Memory B cell (primary cell): ENCODE measurements around the gene ZNF324.
A peak's percentile ranks its signal among the peaks of the same experiment; 100 is the strongest.
"Not testable (repeated sequence)": the region's sequence is repeated elsewhere in the genome, so short reads cannot be mapped to it uniquely, and the experiment has no call there.

Experiments used
- ATAC-seq: fragments of 150-1000 bp; cut with Tn5 transposase; 2 replicates; pipeline ENCODE4 v1.10.0; 2021; ENCODE audit warnings: low read depth, mild to moderate bottlenecking, moderate library complexity
- DNase-seq, 2 donors: peaks; one replicate each; pipeline ENCODE4 v3.0.0; 2022; ENCODE audit warnings: low spot score in 2 of 2
- H3K27ac Mint-ChIP-seq: one replicate; pipeline ENCODE4 v1.8.0; 2022; ENCODE audit warnings: mild to moderate bottlenecking, moderate library complexity, mixed read lengths
- H3K27me3 Mint-ChIP-seq: one replicate; pipeline ENCODE4 v1.8.0; 2022; ENCODE audit warnings: mixed read lengths
- H3K36me3 Mint-ChIP-seq: one replicate; pipeline ENCODE4 v1.8.0; 2022; ENCODE audit warnings: mild to moderate bottlenecking, mixed read lengths
- H3K4me1 Mint-ChIP-seq: one replicate; pipeline ENCODE4 v1.8.0; 2022; ENCODE audit warnings: mixed read lengths
- H3K4me3 Mint-ChIP-seq: one replicate; pipeline ENCODE4 v1.8.0; 2022; ENCODE audit warnings: mild to moderate bottlenecking, moderate library complexity, mixed read lengths
- H3K9me3 Mint-ChIP-seq: one replicate; pipeline ENCODE4 v1.8.0; 2022; ENCODE audit warnings: mixed read lengths

The ZNF324 gene

DNA sequence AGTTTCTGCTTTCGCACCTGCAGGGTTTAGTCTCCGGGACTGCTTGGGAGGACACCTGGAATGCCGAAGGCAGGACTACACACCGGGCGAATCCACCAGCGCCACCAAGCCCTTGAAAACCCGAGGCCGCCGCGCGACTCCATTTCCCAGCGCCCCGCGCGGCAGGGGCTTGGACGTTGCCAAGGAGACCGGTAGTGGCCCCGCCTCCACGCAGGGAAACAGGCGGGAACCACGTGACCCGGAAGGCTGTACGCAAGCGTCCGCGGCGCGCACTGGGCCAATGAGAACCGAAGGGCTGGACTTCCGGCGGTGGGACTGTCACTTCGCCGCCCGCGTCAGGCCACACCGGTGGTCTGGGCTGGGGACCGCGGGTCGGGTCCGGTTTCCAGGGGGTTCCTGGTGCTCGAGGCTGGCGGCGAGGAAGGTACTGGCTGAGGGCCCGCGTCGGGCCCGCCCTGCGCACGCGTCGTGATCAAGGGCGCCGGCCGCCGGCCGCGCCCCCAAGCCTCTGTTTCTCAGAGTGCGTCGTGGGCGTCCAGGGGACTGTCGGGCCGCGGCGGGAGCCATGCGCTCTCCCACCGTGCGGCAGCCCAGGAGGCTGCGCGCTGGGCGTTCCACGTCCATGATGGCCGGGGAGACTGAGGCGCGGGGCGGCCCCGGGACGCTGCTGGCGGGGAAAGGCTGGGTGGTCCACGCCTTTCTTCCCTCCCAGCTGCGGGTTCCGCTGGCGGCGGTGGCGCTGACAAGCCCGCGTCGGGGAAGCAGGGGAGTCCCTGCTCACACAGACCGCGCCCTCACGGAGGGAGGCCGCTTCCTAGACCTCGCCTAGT is at the start of gene ZNF324:
Gene ZNF324, plus strand, starts transcription at position 321 of the 830 bp plus-strand sequence. CDS start 2,106 bp downstream, outside the sequence.
- ATAC-seq (peak; percentile 97), DNase-seq (peak; percentile 93 to 95)
- Mint-ChIP-seq H3K36me3 (peaks cover 7% of the 10 kb centered on the region), H3K4me3 (peak within 1 kb of the TSS; percentile 85), H3K9me3 (no peaks in the 10 kb centered on the region), H3K27me3 (no peaks in the 10 kb centered on the region), H3K4me1 (peaks cover 13% of the 10 kb centered on the region), H3K27ac (peak within 1 kb of the TSS; percentile 85)

DNA sequence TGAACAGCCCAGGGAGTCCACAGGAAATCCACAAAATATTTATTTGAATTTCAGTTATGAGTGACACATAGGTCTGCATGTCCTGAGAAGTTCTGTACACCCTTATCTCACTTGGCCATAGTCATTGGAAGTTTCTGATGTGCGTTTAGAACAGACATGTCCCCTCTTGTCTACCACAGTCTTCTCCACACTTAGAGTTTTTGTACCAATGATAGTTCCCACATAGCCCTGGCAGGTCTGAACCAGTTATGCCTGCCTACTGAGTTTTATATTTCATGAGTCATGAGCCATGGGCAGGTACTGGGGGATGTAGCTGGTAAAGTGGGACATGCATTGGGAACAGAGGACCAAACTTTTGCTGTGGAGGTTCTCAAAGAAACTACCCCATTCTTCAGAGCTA is 38.3 kb upstream of the ZNF324 start:
- DNase-seq (no peak), ATAC-seq (no peak)
- H3K36me3 Mint-ChIP-seq: peaks cover 12% of the 10 kb centered on the region

DNA sequence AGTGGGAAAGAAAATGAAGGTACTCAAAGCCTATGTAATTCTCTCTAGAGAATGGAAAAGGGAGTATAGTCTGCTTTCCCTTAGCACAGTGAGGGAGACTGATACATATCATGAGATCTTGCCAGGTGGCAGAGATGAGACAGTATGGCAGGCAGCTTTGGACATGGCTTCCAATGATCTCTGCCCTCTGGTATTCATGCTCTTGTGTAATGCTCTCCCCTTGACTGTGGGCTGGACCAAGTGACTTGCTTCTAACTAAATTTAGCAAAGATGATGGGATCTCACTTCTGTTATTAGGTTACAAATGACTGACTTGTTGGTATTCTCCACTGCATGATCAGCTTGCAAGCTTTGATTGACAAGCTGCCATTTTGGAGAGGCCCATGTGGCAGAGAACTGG is 37.1 kb upstream of the ZNF324 start:
- Mint-ChIP-seq H3K27ac (no peak overlapping the region), H3K36me3 (peaks cover 22% of the 10 kb centered on the region), H3K9me3 (peaks cover 14% of the 10 kb centered on the region), H3K27me3 (no peaks in the 10 kb centered on the region), H3K4me3 (no peak overlapping the region), H3K4me1 (no peaks in the 10 kb centered on the region)
- ATAC-seq (no peak), DNase-seq (no peak)

More for the DNA sequence above, 38.3 kb upstream of the ZNF324 start:
- H3K4me3 Mint-ChIP-seq: no peak overlapping the region
- H3K27ac Mint-ChIP-seq: no peak overlapping the region
- no peaks in the 10 kb centered on the region for H3K4me1 Mint-ChIP-seq
- peaks cover 16% of the 10 kb centered on the region for H3K9me3 Mint-ChIP-seq
- no peaks in the 10 kb centered on the region for H3K27me3 Mint-ChIP-seq

DNA sequence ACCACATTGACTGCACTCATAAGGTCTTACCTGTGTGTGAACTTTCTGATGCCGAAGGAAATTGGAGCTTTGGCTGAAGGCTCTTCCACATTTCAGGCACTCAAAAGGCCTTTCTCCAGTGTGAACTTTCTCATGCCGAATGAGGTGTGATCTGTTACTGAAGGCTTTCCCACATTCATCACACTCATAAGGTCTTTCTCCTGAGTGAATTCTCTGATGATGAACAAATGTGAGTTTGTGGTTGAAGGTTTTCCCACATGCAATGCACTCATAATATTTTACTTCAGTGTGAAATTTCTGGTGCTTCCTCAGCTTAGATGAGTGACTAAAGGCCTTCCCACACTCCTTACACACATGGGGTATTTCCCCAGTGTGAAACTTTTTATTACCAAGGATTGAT is 32.7 kb upstream of the ZNF324 start:
- Mint-ChIP-seq H3K4me1 (peaks cover 11% of the 10 kb centered on the region), H3K36me3 (peaks cover 49% of the 10 kb centered on the region), H3K27ac (no peak overlapping the region), H3K4me3 (no peak overlapping the region), H3K27me3 (no peaks in the 10 kb centered on the region), H3K9me3 (peaks cover 21% of the 10 kb centered on the region)
- DNase-seq: no peak
- ATAC-seq: no peak

DNA sequence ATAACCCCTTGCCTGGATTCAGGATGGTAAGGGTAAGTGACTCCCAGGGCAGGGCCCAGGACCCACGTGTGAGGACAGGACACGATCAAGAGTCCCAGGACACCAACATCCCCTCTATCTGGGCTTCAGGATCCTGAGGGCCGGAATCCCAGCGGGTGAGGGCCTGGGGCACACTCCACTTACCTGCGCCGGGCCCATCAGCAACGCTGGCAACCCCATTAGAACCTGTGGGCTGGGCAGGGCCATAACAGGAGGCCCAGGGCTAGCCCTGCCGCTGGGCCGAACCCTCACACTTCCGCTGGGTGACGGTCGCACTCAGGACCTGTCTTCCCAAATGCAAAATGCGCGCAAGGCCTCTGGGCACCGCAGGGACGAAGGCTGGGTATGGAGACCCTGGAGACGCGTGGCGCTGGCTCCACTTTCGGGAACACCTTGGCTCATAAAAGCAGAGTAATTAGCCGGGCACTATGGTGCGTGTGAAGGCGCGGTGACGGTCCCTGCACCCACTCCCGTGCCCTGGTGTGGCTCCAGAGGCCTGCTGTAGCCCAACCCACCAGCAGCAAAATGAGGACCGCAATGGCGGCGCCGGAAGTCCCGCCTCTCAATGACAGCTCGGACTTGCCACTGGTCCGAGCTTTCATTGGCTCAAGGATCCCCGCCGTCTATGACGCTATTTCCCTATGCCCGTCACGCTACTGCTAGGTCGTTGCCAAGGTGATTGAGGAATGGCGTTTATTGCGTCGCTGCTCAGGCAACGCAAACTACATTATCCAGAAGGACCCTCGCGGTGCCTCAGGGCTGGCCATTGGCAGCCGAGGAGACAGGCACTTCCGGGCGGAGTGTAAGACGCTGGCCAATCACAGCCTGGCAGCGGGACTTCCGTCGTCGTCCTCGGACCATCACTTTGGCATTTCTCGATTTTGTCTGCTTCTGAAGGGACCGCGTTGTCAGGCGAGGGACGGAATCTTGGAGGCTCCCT is 27.0 kb upstream of the ZNF324 start, which contains the start of gene ZNF132:
Gene ZNF132, minus strand, starts transcription at position 578 of the 979 bp plus-strand sequence. Its CDS starts 332 bp downstream, at position 246.
- ATAC-seq (peak; percentile 96), DNase-seq (peak; percentile 82 to 91)
- H3K36me3 Mint-ChIP-seq: peaks cover 42% of the 10 kb centered on the region
- peaks cover 18% of the 10 kb centered on the region for H3K4me1 Mint-ChIP-seq
- peak within 1 kb of the TSS; percentile 96 for H3K27ac Mint-ChIP-seq
- peak within 1 kb of the TSS; percentile 99 for H3K4me3 Mint-ChIP-seq
- peaks cover 2% of the 10 kb centered on the region for H3K27me3 Mint-ChIP-seq
- H3K9me3 Mint-ChIP-seq: peaks cover 27% of the 10 kb centered on the region

DNA sequence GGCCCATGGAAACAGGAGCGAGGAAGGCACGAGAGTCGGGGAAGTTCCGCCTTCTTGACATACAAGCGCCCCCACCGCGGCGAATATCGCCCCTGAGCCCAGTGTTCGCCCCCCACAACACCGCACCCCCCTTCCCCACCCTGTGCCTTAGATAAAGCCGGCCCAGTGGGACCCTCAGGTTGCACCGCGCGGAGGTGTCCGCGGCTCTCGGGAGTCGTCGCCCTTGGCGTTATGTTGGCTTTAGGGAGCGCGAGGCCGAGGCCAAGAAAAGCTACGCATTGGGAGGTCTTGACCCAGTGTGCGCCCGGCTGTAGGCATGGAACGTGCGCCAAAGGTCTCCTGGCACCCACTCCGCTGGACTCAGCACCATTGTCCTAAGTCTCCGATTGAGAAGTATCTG is 26.3 kb upstream of the ZNF324 start:
- peaks cover 25% of the 10 kb centered on the region for H3K9me3 Mint-ChIP-seq
- H3K36me3 Mint-ChIP-seq: peaks cover 35% of the 10 kb centered on the region
- ATAC-seq (no peak), DNase-seq (no peak)
- peaks cover 18% of the 10 kb centered on the region for H3K4me1 Mint-ChIP-seq
- H3K27ac Mint-ChIP-seq: peak overlapping the region; percentile 96
- peaks cover 2% of the 10 kb centered on the region for H3K27me3 Mint-ChIP-seq
- H3K4me3 Mint-ChIP-seq: peak overlapping the region; percentile 99

DNA sequence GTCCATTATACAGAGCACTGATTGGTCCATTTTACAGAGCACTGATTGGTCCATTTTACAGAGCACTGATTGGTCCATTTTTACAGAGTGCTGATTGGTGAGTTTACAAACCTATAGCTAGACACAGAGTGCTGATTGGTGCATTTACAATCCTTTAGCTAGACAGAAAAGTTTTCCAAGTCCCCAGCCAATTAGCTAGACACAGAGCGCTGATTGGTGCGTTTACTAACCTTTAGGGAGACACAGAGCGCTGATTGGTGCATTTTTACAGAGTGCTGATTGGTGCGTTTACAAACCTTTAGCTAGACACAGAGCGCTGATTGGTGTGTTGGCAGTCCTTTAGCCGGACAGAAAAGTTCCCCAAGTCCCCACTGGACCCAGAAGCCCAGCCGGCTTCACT is 23.9 kb upstream of the ZNF324 start:
- Mint-ChIP-seq H3K36me3 (peaks cover 22% of the 10 kb centered on the region), H3K9me3 (peaks cover 17% of the 10 kb centered on the region), H3K4me1 (peaks cover 13% of the 10 kb centered on the region)
- not testable (repeated sequence) for H3K27me3 Mint-ChIP-seq, H3K27ac Mint-ChIP-seq, ATAC-seq, H3K4me3 Mint-ChIP-seq, DNase-seq

DNA sequence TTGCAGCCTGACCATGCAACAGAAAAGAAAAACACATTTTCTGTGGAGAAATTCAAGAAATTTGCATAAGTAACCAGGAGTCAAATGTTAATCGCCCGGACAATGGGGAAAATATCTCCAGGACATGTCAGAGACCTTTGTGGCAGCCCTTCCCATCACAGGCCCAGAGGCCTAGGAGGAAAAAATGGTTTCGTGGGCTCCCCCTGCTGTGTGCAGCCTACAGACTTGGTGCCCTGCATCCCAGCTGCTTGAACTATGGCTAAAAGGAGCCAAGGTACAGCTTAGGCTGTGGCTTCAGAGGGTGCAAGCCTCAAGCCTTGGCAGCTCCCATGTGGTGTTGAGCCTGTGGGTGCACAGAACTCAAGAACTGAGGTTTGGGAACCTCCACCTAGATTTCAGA is 18.0 kb upstream of the ZNF324 start:
- H3K36me3 Mint-ChIP-seq: not testable (repeated sequence)

DNA sequence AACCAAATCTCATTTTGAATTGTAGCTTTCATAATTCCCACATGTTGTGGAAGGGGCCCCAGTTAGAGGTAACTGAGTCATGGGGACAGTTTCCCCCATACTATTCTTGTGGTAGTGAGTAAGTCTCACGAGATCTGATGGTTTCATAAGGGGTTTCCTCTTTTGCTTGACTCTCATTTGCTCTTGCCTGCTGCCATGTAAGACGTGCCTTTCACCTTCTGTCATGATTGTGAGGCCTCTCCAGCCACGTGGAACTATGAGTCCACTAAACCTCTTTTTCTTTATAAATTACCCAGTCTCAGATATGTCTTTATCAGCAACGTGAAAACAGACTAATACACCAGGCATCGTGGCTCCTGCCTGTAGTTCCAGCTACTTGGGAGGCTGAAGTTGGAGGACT is 16.9 kb upstream of the ZNF324 start:
- Mint-ChIP-seq H3K27me3 (peaks cover 11% of the 10 kb centered on the region), H3K36me3 (peaks cover 10% of the 10 kb centered on the region), H3K4me1 (peaks cover 13% of the 10 kb centered on the region)
- not testable (repeated sequence) for H3K27ac Mint-ChIP-seq, H3K9me3 Mint-ChIP-seq, DNase-seq, ATAC-seq, H3K4me3 Mint-ChIP-seq

More for the DNA sequence above, 18.0 kb upstream of the ZNF324 start:
- Mint-ChIP-seq H3K4me1 (peaks cover 13% of the 10 kb centered on the region), H3K27me3 (peaks cover 13% of the 10 kb centered on the region)
- H3K9me3 Mint-ChIP-seq, H3K4me3 Mint-ChIP-seq, ATAC-seq, DNase-seq, H3K27ac Mint-ChIP-seq: not testable (repeated sequence)

DNA sequence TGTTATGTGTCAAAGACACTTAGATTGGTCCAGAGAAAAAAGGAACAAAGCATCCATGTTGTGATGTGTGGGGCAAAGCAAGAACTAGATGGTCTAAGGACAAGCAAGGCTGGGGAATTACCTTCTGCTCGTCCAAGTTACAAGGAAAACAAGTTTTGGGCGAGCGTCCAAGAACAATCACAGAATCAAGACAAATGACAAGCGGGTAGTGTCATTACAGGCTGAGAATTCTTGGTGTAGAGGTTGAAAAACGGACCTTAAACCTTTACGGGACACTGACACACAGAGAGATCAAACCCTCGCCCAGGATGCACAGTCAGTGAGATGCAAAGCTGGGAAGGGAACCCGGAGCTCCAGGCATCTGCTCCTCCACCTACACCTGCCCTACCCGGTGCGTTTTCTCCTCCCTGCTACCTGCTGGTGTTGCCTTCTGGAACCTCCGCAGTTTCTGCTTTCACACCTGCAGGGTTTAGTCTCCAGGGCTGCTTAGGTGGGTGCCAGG is 16.0 kb upstream of the ZNF324 start:
- Mint-ChIP-seq H3K27me3 (peaks cover 11% of the 10 kb centered on the region), H3K36me3 (peaks cover 10% of the 10 kb centered on the region), H3K27ac (peak overlapping the region; percentile 87), H3K4me1 (peaks cover 13% of the 10 kb centered on the region), H3K9me3 (peaks cover 6% of the 10 kb centered on the region), H3K4me3 (peak overlapping the region; percentile 87)
- no peak for ATAC-seq
- DNase-seq: no peak

DNA sequence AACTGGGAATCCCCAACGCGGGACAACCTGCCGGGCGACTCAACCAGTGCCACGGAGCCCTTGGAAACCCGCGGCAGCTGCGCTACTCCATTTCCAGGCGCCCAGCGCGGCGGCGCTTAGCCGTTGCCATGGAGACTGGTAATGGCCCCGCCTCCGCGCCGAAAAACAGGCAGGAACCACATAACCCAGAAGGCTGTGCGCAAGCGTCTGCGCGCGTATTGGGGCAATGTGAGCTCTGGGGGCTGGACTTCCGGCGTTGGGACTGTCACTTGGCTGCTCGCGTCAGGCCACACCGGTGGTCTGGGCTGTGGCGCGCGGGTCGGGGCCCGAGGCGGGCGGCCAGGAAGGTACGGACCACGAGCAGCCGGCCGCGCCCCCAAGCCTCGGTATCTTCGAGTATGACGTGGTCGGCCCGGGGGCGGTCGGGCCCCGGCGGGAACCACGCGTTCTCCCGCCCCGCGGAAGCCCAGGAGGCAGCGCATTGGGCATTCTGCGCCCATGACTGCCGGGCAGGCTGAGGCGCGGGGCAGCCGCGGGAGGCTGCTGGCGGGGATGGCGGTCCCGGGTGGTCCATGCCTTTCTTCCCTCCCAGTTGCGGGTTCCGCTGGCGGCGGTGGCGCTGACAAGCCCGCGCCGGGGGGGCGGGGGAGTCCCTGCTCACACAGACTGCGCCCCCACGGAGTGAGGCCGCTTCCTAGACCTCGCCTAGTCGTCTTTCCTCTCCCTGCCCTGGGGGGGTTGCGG is 15.3 kb upstream of the ZNF324 start, which contains the start of gene ZNF324B:
Gene ZNF324B, plus strand, starts transcription at position 265 of the 744 bp plus-strand sequence. CDS start 2,080 bp downstream, outside the sequence.
- H3K27ac Mint-ChIP-seq: peak within 1 kb of the TSS; percentile 87
- peaks cover 13% of the 10 kb centered on the region for H3K4me1 Mint-ChIP-seq
- H3K4me3 Mint-ChIP-seq: peak within 1 kb of the TSS; percentile 87
- H3K9me3 Mint-ChIP-seq: peaks cover 6% of the 10 kb centered on the region
- peak; percentile 97 for ATAC-seq
- peaks cover 11% of the 10 kb centered on the region for H3K27me3 Mint-ChIP-seq
- peaks cover 10% of the 10 kb centered on the region for H3K36me3 Mint-ChIP-seq
- peak; percentile 89 to 95 for DNase-seq

DNA sequence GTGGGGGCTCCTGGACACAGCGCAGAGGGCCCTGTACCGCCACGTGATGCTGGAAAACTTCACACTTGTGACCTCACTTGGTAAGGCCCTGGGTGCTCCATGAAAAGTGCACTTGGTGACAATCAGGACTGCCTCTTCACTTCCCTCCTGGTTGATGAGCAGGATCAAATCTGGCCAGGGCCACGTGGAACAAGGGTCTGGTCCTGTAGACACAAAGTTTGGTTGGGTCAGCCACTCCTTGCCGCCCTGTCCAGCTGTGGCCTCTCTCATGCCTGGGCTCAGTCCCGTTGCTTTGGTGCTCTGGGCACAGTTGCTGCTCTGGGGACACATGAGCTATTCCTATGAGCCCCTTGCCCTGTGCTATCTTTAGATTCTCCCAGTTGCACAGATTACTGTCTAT is 13.1 kb upstream of the ZNF324 start:
- peaks cover 5% of the 10 kb centered on the region for H3K36me3 Mint-ChIP-seq
- no peak overlapping the region for H3K4me3 Mint-ChIP-seq
- peaks cover 2% of the 10 kb centered on the region for H3K9me3 Mint-ChIP-seq
- H3K27ac Mint-ChIP-seq: no peak overlapping the region
- H3K4me1 Mint-ChIP-seq: peaks cover 13% of the 10 kb centered on the region
- ATAC-seq (no peak), DNase-seq (no peak)
- H3K27me3 Mint-ChIP-seq: no peaks in the 10 kb centered on the region

DNA sequence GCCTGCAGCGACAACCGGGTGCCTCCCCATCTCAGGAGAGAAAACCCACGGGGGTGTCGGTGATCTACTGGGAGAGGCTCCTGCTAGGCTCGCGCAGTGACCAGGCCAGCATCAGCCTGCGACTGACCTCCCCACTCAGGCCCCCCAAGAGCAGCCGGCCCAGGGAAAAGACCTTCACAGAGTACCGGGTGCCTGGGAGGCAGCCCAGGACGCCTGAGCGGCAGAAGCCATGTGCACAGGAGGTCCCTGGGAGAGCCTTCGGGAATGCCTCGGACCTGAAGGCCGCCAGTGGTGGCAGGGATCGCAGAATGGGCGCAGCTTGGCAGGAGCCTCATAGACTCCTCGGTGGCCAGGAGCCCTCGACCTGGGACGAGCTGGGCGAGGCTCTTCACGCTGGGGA is 11.6 kb upstream of the ZNF324 start:
- Mint-ChIP-seq H3K4me1 (peaks cover 13% of the 10 kb centered on the region), H3K27ac (no peak overlapping the region), H3K36me3 (peaks cover 7% of the 10 kb centered on the region), H3K9me3 (no peaks in the 10 kb centered on the region), H3K27me3 (no peaks in the 10 kb centered on the region), H3K4me3 (no peak overlapping the region)
- ATAC-seq (no peak), DNase-seq (no peak)
